Endodermal cell (in vitro differentiated cells): ENCODE data around the gene OXSR1. TPM values are rescaled to one million over a fixed set of nuclear protein-coding genes. Genes with fewer than 3 reads are reported as not detected.
A peak's percentile ranks its signal among the peaks of the same experiment; 100 is the strongest.

Source experiments
- DNase-seq: peaks from one replicate; pipeline ENCODE4 v3.0.0-alpha.2; 2017
- H3K27ac ChIP-seq: 2 replicates; pipeline ENCODE4 v1.5.1; 2013; ENCODE audit warnings: mild to moderate bottlenecking, low read depth, low read length, moderate library complexity
- H3K27me3 ChIP-seq: 2 replicates; pipeline ENCODE4 v1.6.1; 2013; ENCODE audit warnings: mild to moderate bottlenecking, low read length, moderate library complexity; ENCODE audit not compliant: insufficient read depth, control insufficient read depth, poor library complexity, severe bottlenecking
- H3K36me3 ChIP-seq: 2 replicates; pipeline ENCODE4 v1.7.0; 2013; ENCODE audit warnings: mild to moderate bottlenecking, low read length, moderate library complexity; ENCODE audit not compliant: control insufficient read depth, insufficient read depth
- H3K4me1 ChIP-seq: one replicate; pipeline ENCODE4 v1.7.0; 2013; ENCODE audit warnings: low read length; ENCODE audit not compliant: control insufficient read depth, insufficient read depth
- H3K4me3 ChIP-seq: 2 replicates; pipeline ENCODE4 v1.5.1; 2013; ENCODE audit warnings: mild to moderate bottlenecking, low read length, moderate library complexity
- H3K9ac ChIP-seq: 2 replicates; pipeline ENCODE4 v1.6.1; 2013; ENCODE audit warnings: mild to moderate bottlenecking, low read length, moderate library complexity; ENCODE audit not compliant: poor library complexity, severe bottlenecking; ENCODE audit errors: extremely low read depth
- H3K9me3 ChIP-seq: 2 replicates; pipeline ENCODE4 v1.6.1; 2013; ENCODE audit warnings: mild to moderate bottlenecking, low read length, moderate library complexity; ENCODE audit not compliant: control insufficient read depth
- H3K27ac Mint-ChIP-seq: 2 replicates; pipeline ENCODE4 v1.8.0; 2020; ENCODE audit warnings: mixed read lengths
- H3K27me3 Mint-ChIP-seq: 2 replicates; pipeline ENCODE4 v1.8.0; 2021; ENCODE audit warnings: mild to moderate bottlenecking, mixed read lengths; ENCODE audit not compliant: insufficient read depth
- H3K36me3 Mint-ChIP-seq: 2 replicates; pipeline ENCODE4 v1.8.0; 2020; ENCODE audit warnings: low read depth, mixed read lengths
- H3K4me1 Mint-ChIP-seq: 2 replicates; pipeline ENCODE4 v1.8.0; 2020; ENCODE audit warnings: mixed read lengths
- H3K4me3 Mint-ChIP-seq: 2 replicates; pipeline ENCODE4 v1.8.0; 2020; ENCODE audit warnings: mild to moderate bottlenecking, moderate library complexity, mixed read lengths
- H3K9me3 Mint-ChIP-seq: 2 replicates; pipeline ENCODE4 v1.8.0; 2020; ENCODE audit warnings: mild to moderate bottlenecking, mixed read lengths
- WGBS, 2 experiments: methylation state at CpG; one replicate each; pipeline versions ENCODE4 v1.1.5 to v1.1.7; 2013; ENCODE audit warnings: missing lambda C conversion rate in 2 of 2, mixed read lengths in 1 of 2; ENCODE audit not compliant: insufficient coverage in 1 of 2, insufficient read length in 1 of 2; 5-methylcytosine and 5-hydroxymethylcytosine counted together
- total RNA-seq, 2 donors: library from RNA; stranded (reverse); fragmentation: NEBNext Ultra II Directional in 1 of 2; extraction: Animal tissue kit (Norgen Biotek cat#: 25700) in 1 of 2; gene quantifications; 2 replicates in 1 of 2; 3 replicates in 1 of 2; pipeline ENCODE4 v1.2.1, GENCODE V29; 2021
- TF ChIP-seq, protein P1 (sequence below): fragments of 200-600 bp; sonication (generic); conservative IDR thresholded peaks from 2 replicates; pipeline ENCODE4 v1.5.0; 2021; ENCODE audit warnings: antibody characterized with exemption, mild to moderate bottlenecking

Gene OXSR1
- total RNA-seq, 2 donors from 2014 or later, result 41.9 to 55.5 TPM

DNA sequence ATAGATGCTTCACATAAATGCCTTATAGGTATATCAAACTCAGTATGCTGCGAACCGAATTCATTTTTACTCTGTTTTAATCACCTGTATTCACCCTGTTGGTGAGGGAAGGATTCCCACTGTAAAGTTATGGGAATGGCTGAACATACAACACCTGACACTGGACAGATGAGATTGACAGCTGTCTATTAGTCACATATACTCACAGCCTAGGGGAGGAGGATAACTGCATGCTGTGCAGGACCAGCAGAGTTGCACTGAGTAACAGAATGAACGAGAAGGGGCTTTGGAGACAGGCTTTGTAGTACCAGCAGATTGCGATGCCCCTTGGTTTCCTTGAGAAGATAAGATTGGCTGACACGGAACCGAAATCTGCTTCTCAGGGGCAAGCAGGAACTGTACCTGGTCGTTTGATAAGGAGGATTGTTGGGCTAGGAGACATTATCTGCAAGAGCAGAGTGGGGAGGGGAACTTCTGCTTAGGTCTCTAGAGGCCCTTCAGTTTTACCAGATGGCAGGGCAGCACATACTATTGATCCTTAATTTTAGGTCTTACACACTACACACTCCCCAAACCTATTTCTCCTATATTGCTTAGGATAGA lies 56.8 kb downstream of the OXSR1 start:
- no peaks in the 10 kb centered on the region for H3K27me3 ChIP-seq
- 76 to 96% methylated on average over 4 to 7 of the region's 7 CpGs for WGBS, 2 experiments
- peaks cover 32% of the 10 kb centered on the region for H3K36me3 Mint-ChIP-seq
- no peak for DNase-seq
- no peak overlapping the region for H3K9ac ChIP-seq
- peaks cover 55% of the 10 kb centered on the region for H3K36me3 ChIP-seq
- H3K4me1 ChIP-seq, result peaks cover 3% of the 10 kb centered on the region
- no peaks in the 10 kb centered on the region for H3K27me3 Mint-ChIP-seq
- TF ChIP-seq, protein P1, sequence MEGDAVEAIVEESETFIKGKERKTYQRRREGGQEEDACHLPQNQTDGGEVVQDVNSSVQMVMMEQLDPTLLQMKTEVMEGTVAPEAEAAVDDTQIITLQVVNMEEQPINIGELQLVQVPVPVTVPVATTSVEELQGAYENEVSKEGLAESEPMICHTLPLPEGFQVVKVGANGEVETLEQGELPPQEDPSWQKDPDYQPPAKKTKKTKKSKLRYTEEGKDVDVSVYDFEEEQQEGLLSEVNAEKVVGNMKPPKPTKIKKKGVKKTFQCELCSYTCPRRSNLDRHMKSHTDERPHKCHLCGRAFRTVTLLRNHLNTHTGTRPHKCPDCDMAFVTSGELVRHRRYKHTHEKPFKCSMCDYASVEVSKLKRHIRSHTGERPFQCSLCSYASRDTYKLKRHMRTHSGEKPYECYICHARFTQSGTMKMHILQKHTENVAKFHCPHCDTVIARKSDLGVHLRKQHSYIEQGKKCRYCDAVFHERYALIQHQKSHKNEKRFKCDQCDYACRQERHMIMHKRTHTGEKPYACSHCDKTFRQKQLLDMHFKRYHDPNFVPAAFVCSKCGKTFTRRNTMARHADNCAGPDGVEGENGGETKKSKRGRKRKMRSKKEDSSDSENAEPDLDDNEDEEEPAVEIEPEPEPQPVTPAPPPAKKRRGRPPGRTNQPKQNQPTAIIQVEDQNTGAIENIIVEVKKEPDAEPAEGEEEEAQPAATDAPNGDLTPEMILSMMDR, result no peak
- no peak overlapping the region for H3K27ac ChIP-seq
- H3K9me3 ChIP-seq, result no peaks in the 10 kb centered on the region
- H3K4me3 Mint-ChIP-seq, result no peak overlapping the region
- H3K4me3 ChIP-seq, result no peak overlapping the region
- peak overlapping the region; percentile 69 for H3K27ac Mint-ChIP-seq
- no peaks in the 10 kb centered on the region for H3K9me3 Mint-ChIP-seq
- peaks cover 5% of the 10 kb centered on the region for H3K4me1 Mint-ChIP-seq

DNA sequence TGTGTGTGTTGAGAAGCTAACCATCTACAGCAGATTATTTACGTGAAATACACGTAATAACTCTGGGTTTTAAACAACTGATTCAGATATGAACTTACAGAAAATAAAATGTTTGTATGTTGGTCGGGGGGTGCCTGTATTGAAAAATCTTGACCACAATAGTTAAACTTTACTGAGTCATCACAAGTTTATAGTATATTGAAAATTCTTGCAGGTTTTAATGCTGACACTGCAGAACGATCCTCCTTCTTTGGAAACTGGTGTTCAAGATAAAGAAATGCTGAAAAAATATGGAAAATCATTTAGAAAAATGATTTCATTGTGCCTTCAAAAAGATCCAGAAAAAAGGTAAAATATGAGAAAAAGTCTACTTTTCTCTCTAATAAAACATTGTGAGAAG lies 59.0 kb downstream of the OXSR1 start:
- 95 to 97% methylated on average over 4 of the region's 4 CpGs for WGBS, 2 experiments
- H3K9ac ChIP-seq, result no peak overlapping the region
- H3K27me3 ChIP-seq, result no peaks in the 10 kb centered on the region
- Mint-ChIP-seq H3K4me3 (no peak overlapping the region), H3K9me3 (no peaks in the 10 kb centered on the region), H3K27me3 (no peaks in the 10 kb centered on the region), H3K27ac (peak overlapping the region; percentile 12), H3K36me3 (peaks cover 26% of the 10 kb centered on the region), H3K4me1 (peaks cover 5% of the 10 kb centered on the region)
- TF ChIP-seq, protein P1, result no peak
- no peak overlapping the region for H3K27ac ChIP-seq
- no peak overlapping the region for H3K4me3 ChIP-seq
- H3K36me3 ChIP-seq, result peaks cover 58% of the 10 kb centered on the region
- no peak for DNase-seq
- H3K4me1 ChIP-seq, result peaks cover 3% of the 10 kb centered on the region
- no peaks in the 10 kb centered on the region for H3K9me3 ChIP-seq

DNA sequence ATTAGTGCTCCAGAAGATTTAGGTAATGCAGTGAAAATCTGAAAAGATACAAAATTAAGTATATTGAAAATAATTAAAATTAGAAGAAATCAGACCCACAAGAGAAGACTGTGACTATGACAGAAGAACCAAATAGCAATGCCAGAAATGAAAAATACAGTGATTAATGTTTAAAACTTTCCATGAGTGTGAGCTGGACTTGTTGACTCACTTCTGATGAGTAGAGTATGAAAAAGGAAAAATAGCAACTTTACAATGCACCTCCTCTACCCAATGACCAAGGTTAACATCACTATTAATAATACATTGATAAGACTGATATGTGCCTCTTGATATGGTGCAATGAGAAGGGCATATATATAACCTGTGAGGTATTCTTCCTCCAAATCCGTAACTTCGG lies 60.9 kb downstream of the OXSR1 start:
- Mint-ChIP-seq H3K36me3 (peaks cover 35% of the 10 kb centered on the region), H3K9me3 (no peaks in the 10 kb centered on the region), H3K27ac (no peak overlapping the region), H3K4me3 (no peak overlapping the region), H3K27me3 (no peaks in the 10 kb centered on the region), H3K4me1 (peaks cover 5% of the 10 kb centered on the region)
- Histone ChIP-seq H3K9ac (no peak overlapping the region), H3K4me1 (peaks cover 3% of the 10 kb centered on the region), H3K27me3 (no peaks in the 10 kb centered on the region), H3K36me3 (peaks cover 68% of the 10 kb centered on the region), H3K27ac (no peak overlapping the region), H3K9me3 (no peaks in the 10 kb centered on the region), H3K4me3 (no peak overlapping the region)
- DNase-seq, result no peak
- 92 to 100% methylated on average over 2 of the region's 2 CpGs for WGBS, 2 experiments
- TF ChIP-seq, protein P1, result no peak
